Measurements from ENCODE around the gene GRK5. TPM values are rescaled to one million over a fixed set of nuclear protein-coding genes. Genes with fewer than 3 reads are reported as not detected.
"Not testable (repeated sequence)": the region's sequence is repeated elsewhere in the genome, so short reads cannot be mapped to it uniquely, and the experiment has no call there.

The GRK5 gene
- total and polyA plus RNA-seq, 4 donors, result 73.8 to 112 (median 101) TPM

DNA sequence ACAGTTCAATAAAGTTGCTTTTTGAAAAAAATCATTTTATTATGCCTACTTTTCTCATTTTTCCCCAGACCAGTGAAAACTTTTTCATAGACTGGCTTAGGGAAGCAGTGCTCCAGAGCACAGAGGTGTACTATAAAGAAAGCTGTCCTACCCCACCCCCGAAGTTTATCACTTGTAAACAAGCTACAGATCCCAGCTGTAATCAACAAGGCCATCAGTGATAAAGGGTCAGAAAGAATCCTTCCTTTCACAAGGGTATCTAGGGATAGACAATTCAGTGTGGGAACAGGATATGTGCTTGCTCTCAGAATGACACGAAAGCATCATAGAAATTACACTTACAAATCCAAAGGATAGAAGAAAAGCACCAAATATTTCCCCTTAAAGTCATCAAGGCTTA, 33.3 kb upstream of the GRK5 start:
- Histone ChIP-seq H3K27me3 (ENCODE audit: control insufficient read depth in 1 of 2, insufficient read depth in 2 of 2, low read length in 1 of 2) (no peaks in the 10 kb centered on the region), H3K27ac (ENCODE audit: low read depth in 1 of 2, low read length in 2 of 2) (no peak overlapping the region), H3K36me3 (ENCODE audit: control insufficient read depth in 1 of 2, insufficient read depth in 2 of 2, low read length in 1 of 2) (peaks cover 0 to 5% of the 10 kb centered on the region in 2 donors), H3K9me3 (ENCODE audit: control insufficient read depth, low read length) (no peaks in the 10 kb centered on the region), H3K4me3 (ENCODE audit: low read length in 2 of 2) (no peak overlapping the region), H3K4me1 (ENCODE audit: control insufficient read depth in 1 of 2, insufficient read depth in 2 of 2, low read length in 2 of 2) (no peaks in the 10 kb centered on the region)
- 87 to 91% methylated on average over 2 of the region's 2 CpGs for WGBS, 2 donors
- ATAC-seq (ENCODE audit: low FRiP score), result no peak
- DNase-seq, result no peak
- intact Hi-C loops (cut with DNase I), result no loop called here

DNA sequence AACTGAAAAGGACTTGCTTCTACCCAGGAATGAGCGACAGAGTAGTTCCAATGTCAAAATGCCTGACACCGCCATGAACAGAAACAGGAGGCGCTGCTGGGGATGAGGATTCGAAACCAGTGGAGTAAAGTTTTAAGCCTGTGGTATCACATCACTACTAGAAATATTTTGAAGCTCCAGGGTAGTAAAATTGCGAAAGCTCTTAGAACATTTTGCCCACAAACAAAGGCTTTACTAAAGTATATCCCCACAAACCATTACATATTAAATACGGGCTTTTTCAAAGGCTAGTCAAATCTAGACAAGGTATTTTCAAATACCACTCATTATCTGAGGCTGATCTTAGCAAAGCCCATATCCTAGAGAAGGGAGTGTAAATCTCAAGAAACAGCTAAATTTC, 31.2 kb upstream of the GRK5 start:
- Histone ChIP-seq H3K27ac (ENCODE audit: low read depth in 1 of 2, low read length in 2 of 2) (no peak overlapping the region), H3K9me3 (ENCODE audit: control insufficient read depth, low read length) (no peaks in the 10 kb centered on the region), H3K36me3 (ENCODE audit: control insufficient read depth in 1 of 2, insufficient read depth in 2 of 2, low read length in 1 of 2) (peaks cover 0 to 3% of the 10 kb centered on the region in 2 donors), H3K4me3 (ENCODE audit: low read length in 2 of 2) (no peak overlapping the region), H3K4me1 (ENCODE audit: control insufficient read depth in 1 of 2, insufficient read depth in 2 of 2, low read length in 2 of 2) (no peaks in the 10 kb centered on the region), H3K27me3 (ENCODE audit: control insufficient read depth in 1 of 2, insufficient read depth in 2 of 2, low read length in 1 of 2) (no peaks in the 10 kb centered on the region)
- no peak for ATAC-seq (ENCODE audit: low FRiP score)
- intact Hi-C loops (cut with DNase I), result no loop called here
- 93 to 94% methylated on average over 6 of the region's 6 CpGs for WGBS, 2 donors
- DNase-seq, result peak in 1 of 2 donors; percentile 8

DNA sequence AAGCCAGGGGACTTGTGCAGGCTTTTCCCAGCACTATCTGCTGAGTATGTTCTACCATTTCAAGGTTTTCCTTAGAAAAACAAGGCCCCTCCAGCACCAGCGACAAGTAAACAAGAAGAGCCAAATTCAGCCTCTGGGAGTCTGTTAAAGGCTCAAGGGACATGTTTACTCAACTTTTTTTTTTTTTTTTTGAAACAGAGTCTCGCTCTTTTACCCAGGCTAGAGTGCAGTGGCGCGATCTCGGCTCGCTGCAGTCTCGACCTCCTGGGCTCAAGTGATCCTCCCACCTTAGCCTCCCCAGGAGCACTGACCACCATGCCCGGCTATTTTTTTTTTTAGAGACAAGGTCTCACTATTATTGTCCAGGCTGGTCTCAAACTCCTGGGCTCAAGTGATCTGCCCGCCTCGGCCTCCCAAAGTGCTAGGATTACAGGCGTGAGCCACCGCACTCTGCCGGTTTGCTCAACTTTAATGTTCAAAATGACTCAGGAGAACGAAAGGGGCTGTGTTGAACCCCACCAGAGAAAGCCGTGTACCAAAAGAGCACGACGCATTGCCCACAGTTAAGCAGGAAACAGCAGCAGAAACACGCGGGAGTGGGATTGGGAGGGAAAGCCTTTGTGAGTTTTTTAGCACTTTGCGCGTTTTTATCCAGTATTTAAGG, 29.5 kb upstream of the GRK5 start:
- no peaks in the 10 kb centered on the region for H3K4me1 ChIP-seq (ENCODE audit: control insufficient read depth in 1 of 2, insufficient read depth in 2 of 2, low read length in 2 of 2)
- intact Hi-C loops (cut with DNase I), result no loop called here
- peak; percentile 16 for ATAC-seq (ENCODE audit: low FRiP score)
- H3K27me3 ChIP-seq (ENCODE audit: control insufficient read depth in 1 of 2, insufficient read depth in 2 of 2, low read length in 1 of 2), result no peaks in the 10 kb centered on the region
- no peak for DNase-seq
- H3K27ac ChIP-seq (ENCODE audit: low read depth in 1 of 2, low read length in 2 of 2), result peak overlapping the region in 1 of 2 donors; percentile 82
- WGBS, 2 donors, result 21% methylated on average over 21 of the region's 21 CpGs
- H3K9me3 ChIP-seq (ENCODE audit: control insufficient read depth, low read length), result no peaks in the 10 kb centered on the region
- H3K36me3 ChIP-seq (ENCODE audit: control insufficient read depth in 1 of 2, insufficient read depth in 2 of 2, low read length in 1 of 2), result no peaks in the 10 kb centered on the region
- peak overlapping the region; percentile 36 to 46 for H3K4me3 ChIP-seq (ENCODE audit: low read length in 2 of 2)

DNA sequence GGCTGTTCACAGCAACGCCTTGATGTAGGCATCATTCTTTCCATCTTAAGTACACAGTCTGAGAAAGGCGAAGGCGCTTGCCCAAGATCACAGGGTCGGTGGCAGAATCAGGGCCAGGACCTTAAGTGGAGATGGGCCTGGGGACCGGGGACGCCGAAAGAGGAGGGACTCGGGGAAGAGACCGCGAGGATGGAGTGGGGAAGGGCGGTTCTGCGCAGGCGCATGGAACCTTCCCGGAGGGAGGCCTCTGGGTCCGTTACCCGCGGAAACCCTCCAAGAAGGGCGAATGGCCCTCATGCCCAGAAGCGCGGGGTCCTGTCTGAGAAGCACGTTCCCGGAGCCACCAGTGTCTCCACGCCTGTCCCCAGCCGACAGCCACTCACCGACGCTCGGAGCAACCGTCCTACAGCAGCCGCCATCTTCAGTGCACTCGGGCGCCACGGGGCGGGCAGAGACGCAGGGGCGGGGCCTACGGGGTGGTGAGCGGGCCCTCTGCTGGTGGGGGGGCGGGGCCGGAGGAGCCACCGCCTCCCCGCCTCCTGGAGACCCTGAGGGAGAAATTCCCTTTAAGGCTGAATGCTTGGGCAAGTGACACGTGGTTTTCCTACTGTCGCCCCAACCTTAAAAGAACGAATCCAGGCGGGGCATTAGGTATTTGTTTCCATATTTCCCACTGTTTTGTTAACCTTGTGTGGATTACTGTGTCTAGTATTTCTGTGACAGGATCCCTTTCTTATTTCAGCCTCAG, 28.8 kb upstream of the GRK5 start, which contains the start of gene PRDX3:
Gene PRDX3 (minus strand): TSS at position 441 of the 748 bp plus-strand sequence. CDS start 22 bp downstream, at position 419.
- intact Hi-C loops (cut with DNase I), result no loop called here
- WGBS, 2 donors, result 0% methylated on average over 41 to 45 of the region's 45 CpGs
- H3K4me3 ChIP-seq (ENCODE audit: low read length in 2 of 2), result peak within 1 kb of the TSS; percentile 36 to 46

DNA sequence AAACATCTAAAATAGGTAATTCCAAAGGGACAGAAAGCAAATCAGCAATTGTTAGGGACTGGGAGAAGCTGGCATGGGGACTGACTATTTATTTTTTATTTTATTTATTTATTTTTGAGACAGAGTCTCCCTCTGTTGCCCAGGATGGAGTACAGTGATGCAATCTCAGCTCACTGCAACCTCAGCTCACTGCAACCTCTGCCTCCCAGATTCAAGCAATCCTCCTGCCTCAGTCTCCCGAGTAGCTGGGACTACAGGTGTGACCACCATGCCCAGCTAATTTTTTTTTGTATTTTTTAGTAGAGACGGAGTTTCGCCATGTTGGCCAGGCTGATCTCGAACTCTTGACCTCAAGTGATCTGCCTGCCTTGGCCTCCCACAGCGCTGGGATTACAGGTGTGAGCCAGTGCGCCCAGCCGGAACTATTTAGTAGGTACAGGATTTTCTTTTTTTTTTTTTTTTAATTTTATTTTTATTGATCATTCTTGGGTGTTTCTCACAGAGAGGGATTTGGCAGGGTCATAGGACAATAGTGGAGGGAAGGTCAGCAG, 26.4 kb upstream of the GRK5 start:
- H3K36me3 ChIP-seq (ENCODE audit: control insufficient read depth in 1 of 2, insufficient read depth in 2 of 2, low read length in 1 of 2); ATAC-seq (ENCODE audit: low FRiP score); H3K27me3 ChIP-seq (ENCODE audit: control insufficient read depth in 1 of 2, insufficient read depth in 2 of 2, low read length in 1 of 2); H3K4me3 ChIP-seq (ENCODE audit: low read length in 2 of 2); H3K27ac ChIP-seq (ENCODE audit: low read depth in 1 of 2, low read length in 2 of 2); intact Hi-C loops (cut with DNase I); H3K9me3 ChIP-seq (ENCODE audit: control insufficient read depth, low read length); H3K4me1 ChIP-seq (ENCODE audit: control insufficient read depth in 1 of 2, insufficient read depth in 2 of 2, low read length in 2 of 2): not testable (repeated sequence)
- 93 to 94% methylated on average over 7 of the region's 7 CpGs for WGBS, 2 donors
- DNase-seq, result peak in 1 of 2 donors; percentile 51

More for the DNA sequence above, 28.8 kb upstream of the GRK5 start, which contains the start of gene PRDX3:
- peak within 1 kb of the TSS; percentile 82 to 84 for H3K27ac ChIP-seq (ENCODE audit: low read depth in 1 of 2, low read length in 2 of 2)
- ATAC-seq (ENCODE audit: low FRiP score) (peak; percentile 99), DNase-seq (peak; percentile 96 to 98)
- H3K36me3 ChIP-seq (ENCODE audit: control insufficient read depth in 1 of 2, insufficient read depth in 2 of 2, low read length in 1 of 2), result no peaks in the 10 kb centered on the region
- no peaks in the 10 kb centered on the region for H3K9me3 ChIP-seq (ENCODE audit: control insufficient read depth, low read length)
- no peaks in the 10 kb centered on the region for H3K27me3 ChIP-seq (ENCODE audit: control insufficient read depth in 1 of 2, insufficient read depth in 2 of 2, low read length in 1 of 2)
- no peaks in the 10 kb centered on the region for H3K4me1 ChIP-seq (ENCODE audit: control insufficient read depth in 1 of 2, insufficient read depth in 2 of 2, low read length in 2 of 2)

DNA sequence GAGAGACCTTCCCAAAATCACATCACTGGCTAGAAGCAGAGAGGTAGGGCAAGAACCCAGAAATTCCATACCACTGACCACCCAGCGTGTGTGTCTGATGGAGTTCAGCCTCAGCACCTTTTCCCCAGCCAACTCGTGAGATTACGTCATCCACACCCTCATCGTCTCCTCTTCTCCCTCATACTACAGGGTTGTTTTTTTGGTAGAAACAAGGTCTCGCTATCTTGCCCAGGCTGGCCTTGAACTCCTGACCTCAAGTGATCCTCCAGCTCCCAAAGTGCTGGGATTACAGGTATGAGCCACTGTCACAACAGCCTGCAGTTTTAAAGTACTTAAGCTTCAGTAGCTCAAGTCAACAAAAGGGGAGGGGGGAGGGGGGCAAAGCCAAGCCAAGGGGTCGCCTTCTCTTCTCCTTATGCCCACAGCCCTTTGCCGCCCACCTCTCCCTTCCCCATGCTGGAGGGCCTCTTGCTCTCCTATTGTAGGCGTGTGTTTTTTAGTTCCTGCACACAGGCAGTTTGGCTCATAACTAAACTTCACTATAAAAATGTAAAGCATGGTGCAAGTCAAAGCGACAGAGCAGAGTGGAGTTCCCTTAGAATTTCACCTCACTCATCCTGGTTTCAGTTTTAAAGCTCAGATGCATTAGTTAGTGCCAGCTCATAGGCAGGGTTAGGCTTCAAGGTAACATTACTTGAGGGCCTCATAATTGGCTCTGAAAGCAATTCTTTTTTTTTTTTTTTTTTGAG, 23.5 kb upstream of the GRK5 start:
- Histone ChIP-seq H3K4me3 (ENCODE audit: low read length in 2 of 2) (no peak overlapping the region), H3K36me3 (ENCODE audit: control insufficient read depth in 1 of 2, insufficient read depth in 2 of 2, low read length in 1 of 2) (no peaks in the 10 kb centered on the region), H3K4me1 (ENCODE audit: control insufficient read depth in 1 of 2, insufficient read depth in 2 of 2, low read length in 2 of 2) (no peaks in the 10 kb centered on the region), H3K9me3 (ENCODE audit: control insufficient read depth, low read length) (no peaks in the 10 kb centered on the region), H3K27ac (ENCODE audit: low read depth in 1 of 2, low read length in 2 of 2) (no peak overlapping the region), H3K27me3 (ENCODE audit: control insufficient read depth in 1 of 2, insufficient read depth in 2 of 2, low read length in 1 of 2) (no peaks in the 10 kb centered on the region)
- no peak for ATAC-seq (ENCODE audit: low FRiP score)
- WGBS, 2 donors, result 83 to 86% methylated on average over 9 of the region's 9 CpGs
- DNase-seq, result peak in 1 of 2 donors; percentile 6
- intact Hi-C loops (cut with DNase I), result no loop called here

DNA sequence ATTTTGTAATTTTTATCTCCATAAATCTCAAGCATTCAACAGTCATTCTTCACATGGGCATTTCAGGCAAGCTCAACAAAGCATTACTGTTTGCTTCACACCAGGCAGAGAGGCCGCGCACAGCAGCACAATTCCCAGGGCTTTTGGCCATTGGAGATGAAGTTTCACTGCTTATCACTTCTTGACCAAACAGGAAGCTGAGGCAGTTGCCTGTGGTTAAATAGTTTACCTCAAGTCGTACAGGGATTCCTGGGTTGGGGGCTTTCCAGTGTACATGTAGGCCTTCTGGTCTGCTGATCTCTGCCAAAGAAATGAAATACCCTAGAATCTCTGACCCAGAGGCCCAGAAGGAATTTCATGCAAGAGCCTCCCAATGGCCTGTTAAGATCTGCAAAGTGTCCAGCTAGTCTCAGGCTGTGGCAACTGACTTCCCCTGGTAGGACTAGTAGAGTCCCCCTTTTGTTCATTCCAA, 17.5 kb upstream of the GRK5 start:
- ATAC-seq (ENCODE audit: low FRiP score) (no peak), DNase-seq (peak in 1 of 2 donors; percentile 10)
- no peaks in the 10 kb centered on the region for H3K9me3 ChIP-seq (ENCODE audit: control insufficient read depth, low read length)
- no peaks in the 10 kb centered on the region for H3K36me3 ChIP-seq (ENCODE audit: control insufficient read depth in 1 of 2, insufficient read depth in 2 of 2, low read length in 1 of 2)
- no peak overlapping the region for H3K4me3 ChIP-seq (ENCODE audit: low read length in 2 of 2)
- H3K27ac ChIP-seq (ENCODE audit: low read depth in 1 of 2, low read length in 2 of 2), result no peak overlapping the region
- no peaks in the 10 kb centered on the region for H3K27me3 ChIP-seq (ENCODE audit: control insufficient read depth in 1 of 2, insufficient read depth in 2 of 2, low read length in 1 of 2)
- 87% methylated on average over 3 of the region's 3 CpGs for WGBS, 2 donors
- no peaks in the 10 kb centered on the region for H3K4me1 ChIP-seq (ENCODE audit: control insufficient read depth in 1 of 2, insufficient read depth in 2 of 2, low read length in 2 of 2)
- intact Hi-C loops (cut with DNase I), result no loop called here

DNA sequence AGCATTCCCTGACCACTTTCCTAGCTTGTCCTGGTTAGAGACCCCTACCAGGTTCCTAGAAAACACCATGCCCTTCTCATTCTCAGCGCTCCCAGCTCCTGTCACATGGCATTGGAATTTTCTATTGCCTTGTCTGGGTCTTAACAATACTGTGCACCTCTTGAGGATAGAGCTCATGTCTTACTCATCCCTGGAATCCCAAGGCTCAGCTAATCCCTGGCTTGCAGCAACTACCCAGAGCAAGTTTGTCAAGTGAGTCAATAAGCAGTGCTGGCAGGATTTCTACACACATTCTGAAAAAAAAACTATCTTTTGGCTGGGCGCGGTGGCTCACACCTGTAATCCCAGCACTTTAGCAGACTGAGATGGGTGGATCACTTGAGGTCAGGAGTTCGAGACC, 17.0 kb upstream of the GRK5 start:
- intact Hi-C loops (cut with DNase I), result no loop called here
- WGBS, 2 donors, result 96 to 99% methylated on average over 4 of the region's 4 CpGs
- Histone ChIP-seq H3K27me3 (ENCODE audit: control insufficient read depth in 1 of 2, insufficient read depth in 2 of 2, low read length in 1 of 2) (no peaks in the 10 kb centered on the region), H3K4me3 (ENCODE audit: low read length in 2 of 2) (no peak overlapping the region), H3K27ac (ENCODE audit: low read depth in 1 of 2, low read length in 2 of 2) (no peak overlapping the region), H3K36me3 (ENCODE audit: control insufficient read depth in 1 of 2, insufficient read depth in 2 of 2, low read length in 1 of 2) (no peaks in the 10 kb centered on the region), H3K4me1 (ENCODE audit: control insufficient read depth in 1 of 2, insufficient read depth in 2 of 2, low read length in 2 of 2) (no peaks in the 10 kb centered on the region), H3K9me3 (ENCODE audit: control insufficient read depth, low read length) (no peaks in the 10 kb centered on the region)
- ATAC-seq (ENCODE audit: low FRiP score) (no peak), DNase-seq (peak in 1 of 2 donors; percentile 22)

Data from aorta (tissue), 5 donors.